MM.1S (cell line): ENCODE measurements around the gene NLGN2.

Source experiments
- DNase-seq: peaks from one replicate; pipeline ENCODE4 v3.0.0-alpha.2; 2015
- H2AFZ ChIP-seq: fragments of 300-600 bp; sonication (generic); 2 replicates; pipeline ENCODE4 v1.6.0; 2016; ENCODE audit warnings: antibody characterized with exemption, low read length
- H3F3A ChIP-seq: fragments of 300-600 bp; sonication (generic); 2 replicates; pipeline ENCODE4 v1.6.1; 2016; ENCODE audit warnings: mild to moderate bottlenecking, antibody characterized with exemption, low read length, moderate library complexity, mixed read lengths; ENCODE audit not compliant: insufficient read depth
- H3K27ac ChIP-seq: fragments of 300-600 bp; sonication (generic); 2 replicates; pipeline ENCODE4 v1.5.1; 2016; ENCODE audit warnings: mild to moderate bottlenecking, low read length
- H3K27me3 ChIP-seq: fragments of 300-600 bp; sonication (generic); replicated peaks from 2 replicates; pipeline ENCODE4 v1.6.0; 2016; ENCODE audit warnings: low read length; ENCODE audit not compliant: insufficient read depth
- H3K36me3 ChIP-seq: fragments of 300-600 bp; sonication (generic); replicated peaks from 2 replicates; pipeline ENCODE4 v1.6.1; 2016; ENCODE audit warnings: mild to moderate bottlenecking, low read length, mixed read lengths; ENCODE audit not compliant: insufficient read depth
- H3K4me1 ChIP-seq: fragments of 300-600 bp; sonication (generic); 2 replicates; pipeline ENCODE4 v1.6.1; 2016; ENCODE audit warnings: low read length, mixed read lengths
- H3K4me2 ChIP-seq: fragments of 300-600 bp; sonication (generic); 2 replicates; pipeline ENCODE4 v1.6.0; 2016; ENCODE audit warnings: low read depth, low read length
- H3K4me3 ChIP-seq: fragments of 300-600 bp; sonication (generic); 2 replicates; pipeline ENCODE4 v1.5.1; 2016; ENCODE audit warnings: low read length, mixed read lengths
- H3K79me2 ChIP-seq: fragments of 300-600 bp; sonication (generic); 2 replicates; pipeline ENCODE4 v1.6.1; 2016; ENCODE audit warnings: mixed run types, low read length, mixed read lengths
- H3K9ac ChIP-seq: fragments of 300-600 bp; sonication (generic); 2 replicates; pipeline ENCODE4 v1.6.1; 2016; ENCODE audit warnings: low read length, mixed read lengths
- H3K9me2 ChIP-seq: fragments of 300-600 bp; sonication (generic); replicated peaks from 2 replicates; pipeline ENCODE4 v1.6.1; 2016; ENCODE audit warnings: mild to moderate bottlenecking, low read length, mixed read lengths; ENCODE audit not compliant: insufficient read depth
- H3K9me3 ChIP-seq: fragments of 300-600 bp; sonication (generic); replicated peaks from 2 replicates; pipeline ENCODE4 v1.6.1; 2016; ENCODE audit warnings: mild to moderate bottlenecking, low read length, mixed read lengths; ENCODE audit not compliant: insufficient read depth
- H4K20me1 ChIP-seq: fragments of 300-600 bp; sonication (generic); 2 replicates; pipeline ENCODE4 v1.6.1; 2016; ENCODE audit warnings: mild to moderate bottlenecking, low read length, moderate library complexity, mixed read lengths; ENCODE audit not compliant: insufficient read depth
- EZH2 ChIP-seq: fragments of 300-600 bp; sonication (generic); optimal IDR thresholded peaks from 2 replicates; pipeline ENCODE3; 2017; ENCODE audit warnings: low read depth, mild to moderate bottlenecking, antibody characterized with exemption, low read length, mixed read lengths
- EZH2phosphoT487 ChIP-seq: fragments of 300-600 bp; sonication (generic); IDR thresholded peaks from 2 replicates; pipeline ENCODE4 v1.6.1; 2018; ENCODE audit warnings: antibody characterized with exemption, low read length
- TF ChIP-seq, protein P1 (sequence below): fragments of 300-600 bp; sonication (generic); IDR thresholded peaks from 2 replicates; pipeline ENCODE4 v1.5.1; 2016; ENCODE audit warnings: antibody characterized with exemption, low read length, mixed read lengths

The NLGN2 gene

DNA sequence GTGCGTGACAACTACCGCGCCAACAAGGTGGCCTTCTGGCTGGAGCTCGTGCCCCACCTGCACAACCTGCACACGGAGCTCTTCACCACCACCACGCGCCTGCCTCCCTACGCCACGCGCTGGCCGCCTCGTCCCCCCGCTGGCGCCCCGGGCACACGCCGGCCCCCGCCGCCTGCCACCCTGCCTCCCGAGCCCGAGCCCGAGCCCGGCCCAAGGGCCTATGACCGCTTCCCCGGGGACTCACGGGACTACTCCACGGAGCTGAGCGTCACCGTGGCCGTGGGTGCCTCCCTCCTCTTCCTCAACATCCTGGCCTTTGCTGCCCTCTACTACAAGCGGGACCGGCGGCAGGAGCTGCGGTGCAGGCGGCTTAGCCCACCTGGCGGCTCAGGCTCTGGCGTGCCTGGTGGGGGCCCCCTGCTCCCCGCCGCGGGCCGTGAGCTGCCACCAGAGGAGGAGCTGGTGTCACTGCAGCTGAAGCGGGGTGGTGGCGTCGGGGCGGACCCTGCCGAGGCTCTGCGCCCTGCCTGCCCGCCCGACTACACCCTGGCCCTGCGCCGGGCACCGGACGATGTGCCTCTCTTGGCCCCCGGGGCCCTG, 9.5 kb downstream of the NLGN2 start:
- H3K9me2 ChIP-seq: no peaks in the 10 kb centered on the region
- no peak overlapping the region for H2AFZ ChIP-seq
- no peak overlapping the region for H3K9ac ChIP-seq
- no peaks in the 10 kb centered on the region for H3F3A ChIP-seq
- DNase-seq: no peak
- H3K4me2 ChIP-seq: no peak overlapping the region
- H3K4me3 ChIP-seq: no peak overlapping the region
- H3K27me3 ChIP-seq: peaks cover 80% of the 10 kb centered on the region
- H4K20me1 ChIP-seq: no peaks in the 10 kb centered on the region
- no peak for TF ChIP-seq EZH2
- TF ChIP-seq EZH2phosphoT487: no peak
- TF ChIP-seq, protein P1, sequence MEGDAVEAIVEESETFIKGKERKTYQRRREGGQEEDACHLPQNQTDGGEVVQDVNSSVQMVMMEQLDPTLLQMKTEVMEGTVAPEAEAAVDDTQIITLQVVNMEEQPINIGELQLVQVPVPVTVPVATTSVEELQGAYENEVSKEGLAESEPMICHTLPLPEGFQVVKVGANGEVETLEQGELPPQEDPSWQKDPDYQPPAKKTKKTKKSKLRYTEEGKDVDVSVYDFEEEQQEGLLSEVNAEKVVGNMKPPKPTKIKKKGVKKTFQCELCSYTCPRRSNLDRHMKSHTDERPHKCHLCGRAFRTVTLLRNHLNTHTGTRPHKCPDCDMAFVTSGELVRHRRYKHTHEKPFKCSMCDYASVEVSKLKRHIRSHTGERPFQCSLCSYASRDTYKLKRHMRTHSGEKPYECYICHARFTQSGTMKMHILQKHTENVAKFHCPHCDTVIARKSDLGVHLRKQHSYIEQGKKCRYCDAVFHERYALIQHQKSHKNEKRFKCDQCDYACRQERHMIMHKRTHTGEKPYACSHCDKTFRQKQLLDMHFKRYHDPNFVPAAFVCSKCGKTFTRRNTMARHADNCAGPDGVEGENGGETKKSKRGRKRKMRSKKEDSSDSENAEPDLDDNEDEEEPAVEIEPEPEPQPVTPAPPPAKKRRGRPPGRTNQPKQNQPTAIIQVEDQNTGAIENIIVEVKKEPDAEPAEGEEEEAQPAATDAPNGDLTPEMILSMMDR: no peak
- no peaks in the 10 kb centered on the region for H3K36me3 ChIP-seq
- H3K79me2 ChIP-seq: no peaks in the 10 kb centered on the region
- no peak overlapping the region for H3K27ac ChIP-seq
- no peaks in the 10 kb centered on the region for H3K4me1 ChIP-seq
- no peaks in the 10 kb centered on the region for H3K9me3 ChIP-seq

DNA sequence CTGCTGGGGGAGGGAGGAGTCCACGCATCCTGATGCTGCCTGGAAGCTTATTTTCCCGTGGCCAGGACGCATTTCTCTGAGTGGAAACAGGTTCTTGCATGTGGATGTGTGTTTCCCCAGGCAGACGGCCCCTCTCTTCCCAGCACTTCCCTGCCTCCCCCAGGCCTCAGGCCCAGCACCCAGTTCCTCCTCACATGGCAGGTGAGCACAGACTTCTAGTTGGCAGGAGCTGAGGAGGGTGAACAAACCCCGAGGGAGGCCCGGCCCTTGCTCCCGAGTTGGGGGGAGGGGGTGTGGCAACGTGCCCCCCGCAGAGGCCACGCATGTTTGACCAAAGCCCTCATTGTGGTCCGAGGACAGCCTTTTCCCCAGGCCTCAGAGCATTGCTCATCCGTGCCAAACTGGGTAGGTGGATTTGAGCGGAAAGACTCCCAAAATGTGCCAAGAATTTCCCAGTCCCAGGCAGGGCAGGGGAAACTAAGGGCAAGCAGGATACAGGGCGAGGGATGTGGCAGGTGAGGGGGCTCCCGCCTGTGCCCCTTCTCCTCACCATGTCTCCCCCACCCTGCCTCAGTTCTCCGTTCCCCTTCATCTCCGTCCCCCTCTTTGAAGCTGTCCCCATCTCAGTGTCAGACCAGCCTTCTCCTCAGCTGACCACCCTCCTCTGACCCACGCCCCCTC, 11.0 kb downstream of the NLGN2 start:
- Histone ChIP-seq H3K79me2 (no peaks in the 10 kb centered on the region), H3K9me3 (no peaks in the 10 kb centered on the region), H3K36me3 (no peaks in the 10 kb centered on the region), H3K4me2 (no peak overlapping the region), H4K20me1 (no peaks in the 10 kb centered on the region), H3K9ac (no peak overlapping the region), H3K27ac (no peak overlapping the region), H3F3A (no peaks in the 10 kb centered on the region), H2AFZ (no peak overlapping the region), H3K4me1 (no peaks in the 10 kb centered on the region), H3K27me3 (peaks cover 67% of the 10 kb centered on the region), H3K4me3 (no peak overlapping the region), H3K9me2 (no peaks in the 10 kb centered on the region)
- no peak for TF ChIP-seq EZH2phosphoT487
- no peak for TF ChIP-seq EZH2
- TF ChIP-seq, protein P1: no peak
- no peak for DNase-seq

DNA sequence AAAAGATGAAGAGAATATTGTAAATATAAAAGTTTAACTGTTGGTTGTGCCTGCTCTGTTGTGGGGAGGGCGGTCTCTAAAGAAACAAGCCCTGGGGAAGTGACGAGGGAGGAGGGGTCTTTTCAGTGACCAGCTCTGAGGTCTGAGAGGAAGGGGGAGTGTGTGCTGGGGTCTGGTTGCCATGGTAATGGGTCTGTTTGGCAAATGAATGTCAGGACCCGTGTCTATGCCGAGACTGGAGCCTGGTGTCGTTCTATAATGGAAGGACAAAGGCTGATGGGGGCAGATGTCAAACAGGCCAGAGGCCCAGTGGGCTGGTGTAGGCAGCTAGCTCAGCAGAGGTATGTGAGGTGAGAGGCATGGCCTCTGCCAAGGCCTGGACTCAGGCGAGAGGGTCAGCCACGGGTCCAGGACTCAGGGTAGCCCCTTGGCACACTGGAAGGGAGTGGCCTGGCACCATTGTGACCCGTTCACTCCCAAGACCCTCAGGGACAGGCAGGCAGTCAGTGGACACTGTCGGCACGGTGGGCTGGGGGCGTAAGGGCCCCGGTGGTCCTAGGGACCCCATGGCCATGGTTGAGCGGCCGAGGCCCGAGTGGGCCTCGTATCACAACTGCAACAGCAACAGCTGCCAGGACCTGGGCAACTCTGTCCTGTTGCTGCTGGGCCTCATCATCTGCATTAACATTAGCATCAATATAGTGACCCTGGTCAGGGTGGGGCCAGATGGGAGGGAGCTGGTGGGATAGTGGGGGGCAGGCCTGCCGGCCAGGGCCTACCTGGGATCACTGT, 12.4 kb downstream of the NLGN2 start, which contains the start of gene SPEM1:
SPEM1 (plus strand) TSS at position 506 of the 792 bp plus-strand sequence; CDS start at position 567, 61 bp downstream.
- no peaks in the 10 kb centered on the region for H3K9me3 ChIP-seq
- H2AFZ ChIP-seq: no peak within 1 kb of the TSS
- H3K9ac ChIP-seq: no peak within 1 kb of the TSS
- no peak within 1 kb of the TSS for H3K27ac ChIP-seq
- peaks cover 67% of the 10 kb centered on the region for H3K27me3 ChIP-seq
- H3K4me1 ChIP-seq: no peaks in the 10 kb centered on the region
- no peaks in the 10 kb centered on the region for H3K79me2 ChIP-seq
- no peak for TF ChIP-seq EZH2
- TF ChIP-seq EZH2phosphoT487: no peak
- TF ChIP-seq, protein P1: no peak
- H3F3A ChIP-seq: no peaks in the 10 kb centered on the region
- H3K4me3 ChIP-seq: no peak within 1 kb of the TSS
- H3K36me3 ChIP-seq: no peaks in the 10 kb centered on the region
- H4K20me1 ChIP-seq: no peaks in the 10 kb centered on the region
- H3K9me2 ChIP-seq: no peaks in the 10 kb centered on the region
- no peak for DNase-seq
- no peak within 1 kb of the TSS for H3K4me2 ChIP-seq
